ENCODE measurements around the gene RAMP3.
A peak's percentile ranks its signal among the peaks of the same experiment; 100 is the strongest.
"Not testable (repeated sequence)": the region's sequence is repeated elsewhere in the genome, so short reads cannot be mapped to it uniquely, and the experiment has no call there.

Gene RAMP3, protein sequence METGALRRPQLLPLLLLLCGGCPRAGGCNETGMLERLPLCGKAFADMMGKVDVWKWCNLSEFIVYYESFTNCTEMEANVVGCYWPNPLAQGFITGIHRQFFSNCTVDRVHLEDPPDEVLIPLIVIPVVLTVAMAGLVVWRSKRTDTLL

DNA sequence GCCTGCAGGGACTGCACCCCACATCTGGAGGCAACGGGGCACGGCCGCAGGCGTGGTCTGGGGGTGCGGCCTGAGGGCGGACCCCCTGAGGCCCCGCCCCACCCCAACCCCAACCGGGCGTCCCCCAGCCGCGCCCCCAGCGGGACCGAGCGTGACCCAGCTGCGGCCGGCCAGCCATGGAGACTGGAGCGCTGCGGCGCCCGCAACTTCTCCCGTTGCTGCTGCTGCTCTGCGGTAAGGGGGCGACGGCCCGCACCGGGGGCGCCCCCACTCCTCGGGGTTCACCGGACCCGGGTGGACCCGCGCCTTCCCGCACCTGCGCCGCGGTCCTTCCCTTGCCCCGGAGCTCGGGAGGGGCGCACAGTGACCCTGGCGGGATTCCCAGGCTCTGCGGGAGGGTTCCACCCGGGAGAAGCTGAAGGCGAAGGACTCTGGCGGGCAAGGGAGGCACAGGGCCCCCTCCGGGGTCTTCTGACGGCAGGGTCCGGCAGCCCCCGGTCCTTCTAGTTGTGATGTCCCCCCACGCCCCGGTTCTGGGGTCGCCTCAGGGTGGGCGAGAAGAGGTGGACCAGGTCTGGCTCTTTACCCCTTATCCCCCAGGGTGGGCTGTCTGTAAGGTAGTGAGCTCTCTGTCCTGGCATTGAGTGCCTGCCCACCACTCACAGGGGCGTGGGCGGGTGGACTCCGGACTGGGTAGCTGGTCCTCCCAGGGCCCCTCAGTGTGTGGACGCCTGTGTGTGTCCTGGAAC is at the start of gene RAMP3:
RAMP3 (plus strand) TSS at position 139 of the 749 bp plus-strand sequence; CDS start at position 177, 38 bp downstream.
- no peak for DNase-seq (ENCODE audit: low read depth in 2 of 3, low spot score in 1 of 3)

- DNase-seq (ENCODE audit: low read depth in 2 of 3, low spot score in 1 of 3): no peak
Measured at GRCh38 chr7:45108863-45109262, 48.7 kb upstream of the RAMP3 start.

DNA sequence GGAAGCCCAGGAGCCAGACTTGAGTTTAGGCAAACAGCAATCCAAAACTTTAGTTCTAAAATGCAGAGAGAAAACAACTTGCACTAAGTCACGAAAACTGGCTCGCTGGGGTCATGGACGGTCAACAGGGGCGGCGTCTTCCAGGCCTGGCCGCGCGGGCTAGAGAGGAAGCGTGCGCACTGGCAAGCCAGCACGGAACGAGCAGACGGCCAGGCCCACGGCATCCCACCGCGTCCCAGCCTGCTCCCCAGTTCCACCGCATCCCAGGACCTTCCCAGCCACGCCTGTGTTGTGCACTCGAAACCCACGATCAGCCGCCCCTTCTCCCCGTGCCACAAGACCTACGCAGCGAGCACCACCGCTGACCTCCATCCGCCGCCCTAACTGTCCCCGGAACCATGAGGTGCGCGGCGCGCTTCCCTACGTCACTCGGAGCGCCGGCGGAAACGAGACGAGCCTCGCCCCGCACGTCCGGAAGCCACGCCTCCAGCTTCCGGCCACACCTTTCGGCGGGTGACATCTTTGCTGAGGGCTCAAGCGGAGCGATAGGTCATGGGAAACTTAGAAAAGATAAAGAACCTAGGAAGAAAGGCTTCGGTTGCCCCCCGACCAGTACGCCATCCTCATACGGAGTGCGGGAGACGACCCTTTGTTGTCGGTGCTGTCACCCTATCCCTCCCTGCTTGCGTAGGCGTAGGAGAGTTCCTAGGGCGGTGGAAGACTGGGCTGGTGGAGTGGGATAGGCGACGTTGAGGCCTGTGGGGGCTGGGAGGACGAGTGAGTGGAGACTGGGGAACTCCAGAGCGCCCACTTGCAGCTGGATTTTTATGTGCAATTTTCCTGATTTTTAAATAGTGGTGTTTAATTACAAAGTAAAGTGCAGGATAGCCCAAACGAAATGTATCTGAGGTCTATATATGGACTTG is 46.0 kb upstream of the RAMP3 start, which contains the start of gene TBRG4:
TBRG4 (minus strand) TSS at position 400 of the 926 bp plus-strand sequence. CDS start 2,460 bp downstream, outside the sequence.
- DNase-seq (ENCODE audit: low read depth in 2 of 3, low spot score in 1 of 3): peak; percentile 88 to 93 (median 90)

GRCh38 chr7:45112648-45113047 is 44.9 kb upstream of the RAMP3 start:
- no peak for DNase-seq (ENCODE audit: low read depth in 2 of 3, low spot score in 1 of 3)

GRCh38 chr7:45114257-45114656 is 43.3 kb upstream of the RAMP3 start:
- DNase-seq (ENCODE audit: low read depth in 2 of 3, low spot score in 1 of 3): not testable (repeated sequence)

GRCh38 chr7:45114926-45115325 is 42.7 kb upstream of the RAMP3 start:
- DNase-seq (ENCODE audit: low read depth in 2 of 3, low spot score in 1 of 3): no peak

DNA sequence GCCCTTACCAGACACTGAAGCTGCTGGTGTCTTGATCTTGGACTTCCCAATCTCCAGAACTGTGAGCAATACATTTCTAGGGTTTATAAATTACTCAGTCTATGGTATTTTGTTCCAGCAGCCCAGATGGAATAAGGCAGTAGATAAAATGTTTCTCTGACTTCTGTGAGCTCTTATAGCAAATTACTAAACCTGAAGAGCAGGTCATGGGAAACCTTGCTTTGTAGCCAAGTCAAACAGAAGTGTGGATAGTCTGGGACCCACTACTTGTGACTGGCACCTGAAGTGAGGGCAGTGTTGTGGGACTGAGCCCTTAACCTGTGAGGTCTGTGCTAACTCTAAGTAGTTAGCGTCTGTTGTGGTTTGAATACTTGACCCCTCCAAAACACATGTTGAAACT is 41.5 kb upstream of the RAMP3 start:
- DNase-seq (ENCODE audit: low read depth in 2 of 3, low spot score in 1 of 3): no peak

DNA sequence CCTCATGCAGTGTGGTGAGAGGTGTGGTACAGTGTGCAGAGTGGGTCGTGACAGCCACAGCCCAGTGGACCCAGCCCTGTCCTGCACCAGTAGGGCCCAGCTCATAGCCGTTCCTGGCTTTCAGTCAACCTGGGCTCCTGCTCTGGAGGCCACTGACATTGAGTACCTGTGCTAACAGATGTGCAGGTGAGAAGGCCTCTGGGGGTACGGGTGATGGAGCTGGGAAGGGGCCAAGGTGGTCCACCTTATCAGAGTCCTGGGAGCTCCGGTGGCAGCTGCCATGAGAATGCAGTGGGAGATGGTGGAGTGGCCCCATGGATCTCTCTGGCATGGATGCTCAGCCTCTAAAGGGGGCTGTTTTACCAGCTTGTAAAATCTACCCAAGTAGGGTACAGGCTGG is 40.0 kb upstream of the RAMP3 start:
- DNase-seq (ENCODE audit: low read depth in 2 of 3, low spot score in 1 of 3): no peak

GRCh38 chr7:45118292-45118691 is 39.3 kb upstream of the RAMP3 start:
- no peak for DNase-seq (ENCODE audit: low read depth in 2 of 3, low spot score in 1 of 3)

DNA sequence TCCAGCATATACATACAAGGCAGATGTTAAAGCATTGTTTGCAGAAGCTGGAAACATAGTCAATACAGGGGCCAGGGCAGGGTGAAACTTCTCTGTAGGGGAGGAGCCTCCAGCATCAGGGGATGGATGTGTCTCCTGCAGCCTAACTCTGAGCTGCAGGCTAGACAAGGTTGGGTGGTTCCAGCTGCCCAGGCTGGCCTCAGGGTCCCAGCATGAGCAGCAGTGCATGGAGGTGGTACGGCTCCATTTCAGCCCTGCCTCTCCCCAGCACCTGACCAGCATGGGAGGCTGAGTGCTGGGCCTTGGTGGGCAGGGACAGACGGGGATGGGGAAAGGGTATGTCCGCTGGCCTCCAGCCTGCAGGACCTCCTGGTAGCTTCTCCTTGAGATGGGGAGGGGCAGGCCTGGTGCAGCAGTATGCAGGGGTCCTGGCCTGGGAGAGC is 38.7 kb upstream of the RAMP3 start:
- DNase-seq (ENCODE audit: low read depth in 2 of 3, low spot score in 1 of 3): no peak

- no peak for DNase-seq (ENCODE audit: low read depth in 2 of 3, low spot score in 1 of 3)
Measured at GRCh38 chr7:45119550-45119949, 38.0 kb upstream of the RAMP3 start.

- no peak for DNase-seq (ENCODE audit: low read depth in 2 of 3, low spot score in 1 of 3)
Measured at GRCh38 chr7:45122975-45123860, 34.4 kb upstream of the RAMP3 start.

- no peak for DNase-seq (ENCODE audit: low read depth in 2 of 3, low spot score in 1 of 3)
Measured at GRCh38 chr7:45123913-45124710, 33.5 kb upstream of the RAMP3 start.

DNA sequence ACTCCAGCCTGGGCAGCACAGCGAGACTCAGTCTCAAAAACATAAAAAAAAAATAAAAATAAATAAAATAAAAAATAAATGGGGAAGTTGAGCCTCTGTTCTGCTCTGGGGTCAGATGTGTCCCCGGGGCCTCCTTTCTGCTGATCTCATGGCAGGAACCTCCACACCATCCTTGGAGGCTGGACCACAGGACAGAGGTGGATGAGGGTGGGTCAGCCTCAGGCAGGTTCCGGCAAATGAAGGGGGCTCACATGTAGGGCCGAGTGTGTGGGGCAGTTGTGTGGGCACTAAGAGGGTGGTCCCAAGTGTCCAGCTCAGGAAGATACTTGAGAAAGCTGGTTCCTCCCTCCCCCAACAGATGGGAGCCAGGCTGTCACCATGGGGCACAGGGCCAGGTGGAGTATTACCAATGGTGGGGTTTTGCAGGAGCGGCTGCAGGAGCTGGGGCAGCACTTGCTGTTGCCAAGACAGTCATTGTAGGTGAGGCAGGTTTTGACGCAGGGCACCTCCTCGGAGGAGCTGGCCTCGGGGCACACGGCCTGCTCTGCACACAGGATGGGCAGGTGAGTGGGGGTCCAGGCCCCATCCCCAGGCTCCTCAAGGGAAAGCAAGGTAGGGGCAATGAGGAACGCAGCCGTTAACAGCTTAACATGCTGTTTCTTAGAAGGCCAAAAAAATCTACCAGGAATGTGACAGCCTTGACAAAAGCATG is 32.2 kb upstream of the RAMP3 start:
- no peak for DNase-seq (ENCODE audit: low read depth in 2 of 3, low spot score in 1 of 3)

GRCh38 chr7:45126201-45126600 is 31.4 kb upstream of the RAMP3 start:
- no peak for DNase-seq (ENCODE audit: low read depth in 2 of 3, low spot score in 1 of 3)

DNA sequence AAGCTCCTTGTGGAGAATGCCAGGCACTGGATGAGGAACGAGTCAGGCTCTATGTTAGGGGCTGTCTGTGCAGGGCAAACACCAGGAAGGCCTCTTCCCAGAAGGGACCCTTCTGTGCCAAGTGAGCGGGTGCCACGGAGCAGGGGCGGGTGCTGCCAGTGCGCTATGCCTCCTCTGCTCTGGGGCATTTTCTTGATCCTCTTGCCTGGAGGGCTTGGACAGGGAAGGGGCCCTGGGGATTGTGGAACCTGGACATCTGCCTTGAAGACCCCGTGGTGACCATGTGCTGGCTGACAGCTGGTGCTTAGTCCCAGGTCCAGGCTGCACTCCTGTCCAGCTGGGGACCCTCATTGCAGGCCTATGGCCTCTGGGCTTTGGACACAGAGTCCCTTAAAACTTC is 30.7 kb upstream of the RAMP3 start:
- DNase-seq (ENCODE audit: low read depth in 2 of 3, low spot score in 1 of 3): no peak

DNA sequence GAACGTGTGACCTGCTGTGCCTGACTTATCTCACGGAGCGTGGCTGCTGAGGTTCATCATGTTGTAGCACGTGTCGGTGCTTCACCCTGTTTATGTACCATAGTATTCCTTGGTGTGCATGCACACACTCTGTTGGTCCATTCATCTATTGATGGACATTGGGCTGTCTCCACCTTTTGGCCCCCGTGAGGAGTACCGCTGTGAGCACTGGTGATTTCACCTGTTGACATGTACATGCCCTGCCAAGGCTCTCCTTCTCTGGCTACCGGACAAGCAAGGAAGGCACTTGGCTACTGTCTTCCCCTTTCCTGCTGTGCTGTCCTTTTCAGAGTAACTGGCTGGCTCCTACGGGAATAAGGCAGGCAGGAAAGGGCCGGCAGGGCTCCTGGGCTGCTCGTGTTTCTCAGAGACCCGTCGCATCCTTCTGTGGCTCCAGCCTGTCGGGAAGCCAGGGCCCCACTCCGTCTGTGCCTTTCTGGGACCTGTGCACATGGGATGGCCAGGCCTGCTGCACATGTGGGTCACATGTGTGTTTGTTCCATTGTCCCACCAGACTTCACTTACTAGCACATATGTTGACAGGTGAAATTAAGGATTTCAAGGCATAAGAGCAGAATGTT is 28.3 kb upstream of the RAMP3 start:
- no peak for DNase-seq (ENCODE audit: low read depth in 2 of 3, low spot score in 1 of 3)

GRCh38 chr7:45129906-45130305 is 27.7 kb upstream of the RAMP3 start:
- no peak for DNase-seq (ENCODE audit: low read depth in 2 of 3, low spot score in 1 of 3)

DNA sequence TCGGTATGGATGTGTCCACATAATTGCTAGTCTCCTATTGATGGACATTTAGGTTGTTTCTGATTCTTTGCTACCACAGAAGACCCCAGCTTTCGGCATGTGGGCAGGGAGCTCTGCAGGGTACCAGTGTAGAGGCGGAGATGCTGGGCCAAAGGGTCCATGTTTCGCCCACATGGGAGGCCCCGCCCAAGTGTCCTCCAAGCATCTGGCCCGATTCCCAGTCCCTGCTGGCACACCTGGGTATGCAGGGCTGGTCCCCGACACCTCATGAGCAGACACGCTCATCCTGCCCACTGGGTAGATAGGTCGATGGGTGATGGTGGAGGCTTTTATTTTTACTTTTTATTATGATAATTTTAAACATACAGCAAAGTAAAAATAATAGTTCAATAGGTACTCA is 26.7 kb upstream of the RAMP3 start:
- DNase-seq (ENCODE audit: low read depth in 2 of 3, low spot score in 1 of 3): no peak

All from stimulated activated CD4-positive, alpha-beta T cell treated with anti-CD3 and anti-CD28 coated beads, Interleukin-12 subunit alpha, Interleukin-12 subunit beta, amount 100 ng/mL, for 48 hours (primary cell).